ENCODE results near the gene POSTN. TPM values are rescaled to one million over a fixed set of nuclear protein-coding genes. Genes with fewer than 3 reads are reported as not detected.

The POSTN gene, protein sequence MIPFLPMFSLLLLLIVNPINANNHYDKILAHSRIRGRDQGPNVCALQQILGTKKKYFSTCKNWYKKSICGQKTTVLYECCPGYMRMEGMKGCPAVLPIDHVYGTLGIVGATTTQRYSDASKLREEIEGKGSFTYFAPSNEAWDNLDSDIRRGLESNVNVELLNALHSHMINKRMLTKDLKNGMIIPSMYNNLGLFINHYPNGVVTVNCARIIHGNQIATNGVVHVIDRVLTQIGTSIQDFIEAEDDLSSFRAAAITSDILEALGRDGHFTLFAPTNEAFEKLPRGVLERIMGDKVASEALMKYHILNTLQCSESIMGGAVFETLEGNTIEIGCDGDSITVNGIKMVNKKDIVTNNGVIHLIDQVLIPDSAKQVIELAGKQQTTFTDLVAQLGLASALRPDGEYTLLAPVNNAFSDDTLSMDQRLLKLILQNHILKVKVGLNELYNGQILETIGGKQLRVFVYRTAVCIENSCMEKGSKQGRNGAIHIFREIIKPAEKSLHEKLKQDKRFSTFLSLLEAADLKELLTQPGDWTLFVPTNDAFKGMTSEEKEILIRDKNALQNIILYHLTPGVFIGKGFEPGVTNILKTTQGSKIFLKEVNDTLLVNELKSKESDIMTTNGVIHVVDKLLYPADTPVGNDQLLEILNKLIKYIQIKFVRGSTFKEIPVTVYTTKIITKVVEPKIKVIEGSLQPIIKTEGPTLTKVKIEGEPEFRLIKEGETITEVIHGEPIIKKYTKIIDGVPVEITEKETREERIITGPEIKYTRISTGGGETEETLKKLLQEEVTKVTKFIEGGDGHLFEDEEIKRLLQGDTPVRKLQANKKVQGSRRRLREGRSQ
- not detected for total RNA-seq

DNA sequence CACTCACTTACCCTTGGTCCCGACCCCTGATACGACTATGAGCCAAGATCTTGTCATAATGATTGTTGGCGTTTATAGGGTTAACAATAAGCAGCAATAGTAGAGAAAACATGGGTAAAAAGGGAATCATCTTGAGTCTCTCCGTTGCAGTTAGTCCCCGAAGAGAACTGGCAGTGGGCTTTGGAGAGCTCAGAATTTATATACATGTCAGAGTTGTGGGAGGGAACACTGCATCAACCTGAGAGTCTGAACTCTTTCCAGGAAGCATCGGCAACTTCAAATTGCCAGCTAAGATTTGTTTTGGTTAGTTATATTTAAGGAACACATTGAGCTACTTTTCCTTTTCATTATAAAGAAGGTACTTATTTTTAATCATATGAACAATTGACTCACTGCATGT lies at the start of gene POSTN:
Gene POSTN (minus strand): TSS at position 172 of the 400 bp plus-strand sequence. CDS start 42 bp downstream, at position 130.
- POLR2A ChIA-PET = no interaction called here
- CTCF ChIA-PET = no interaction called here

DNA sequence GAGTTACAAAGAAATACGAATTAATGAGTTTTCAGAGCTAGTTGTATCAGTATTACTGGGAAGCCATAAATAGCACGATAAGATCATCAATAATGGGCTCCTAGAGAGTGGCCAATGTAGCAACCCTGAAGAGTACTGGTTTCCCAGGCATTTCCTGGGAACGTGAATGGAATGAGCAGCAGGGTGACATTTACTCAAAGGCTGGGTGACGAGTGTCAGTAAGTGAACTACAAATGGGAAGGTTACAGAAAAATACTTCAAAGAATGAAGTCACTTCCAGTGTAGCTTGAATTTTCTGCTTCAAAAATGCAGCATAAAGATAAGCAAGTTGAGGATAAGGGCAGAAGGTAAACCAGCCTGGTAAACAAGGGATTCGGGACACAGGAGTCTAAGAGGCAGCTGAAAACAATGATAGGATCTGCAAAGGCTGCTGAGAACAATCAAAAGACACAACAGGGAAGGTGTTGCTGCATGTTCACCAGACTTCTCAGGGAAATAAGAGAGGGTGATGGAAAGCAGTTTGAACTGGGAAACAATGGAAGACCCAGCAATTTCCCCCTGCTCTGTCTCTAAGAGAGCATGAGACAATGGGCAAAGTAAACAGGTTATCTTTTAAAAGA lies 48.6 kb upstream of the POSTN start:
- ChIA-PET POLR2A (interaction anchor here (0.6 kb wide), 1 partner anchor 56 kb away, joined by 3 read pairs; no protein-coding TSS in a partner anchor), CTCF (no interaction called here)

DNA sequence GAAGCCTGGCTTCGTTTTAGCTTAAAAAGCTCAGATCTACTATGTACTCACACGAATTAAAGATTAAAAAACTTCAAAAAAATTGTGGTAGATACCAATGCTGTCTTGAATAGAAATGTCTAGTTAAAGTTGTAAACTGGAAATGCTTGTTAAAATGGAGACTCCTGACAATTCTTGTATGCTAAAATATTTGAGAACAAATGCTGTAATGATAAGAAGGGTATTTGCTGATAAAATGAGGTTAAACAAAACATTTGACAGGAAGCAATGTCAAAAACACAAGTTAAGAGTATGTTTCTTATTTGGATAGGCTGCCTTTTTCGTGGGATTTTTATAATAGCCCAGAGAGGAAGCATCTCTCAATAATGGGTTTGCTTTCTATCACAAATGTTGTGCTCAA lies 48.0 kb upstream of the POSTN start:
- POLR2A ChIA-PET = no interaction called here
- CTCF ChIA-PET = no interaction called here

DNA sequence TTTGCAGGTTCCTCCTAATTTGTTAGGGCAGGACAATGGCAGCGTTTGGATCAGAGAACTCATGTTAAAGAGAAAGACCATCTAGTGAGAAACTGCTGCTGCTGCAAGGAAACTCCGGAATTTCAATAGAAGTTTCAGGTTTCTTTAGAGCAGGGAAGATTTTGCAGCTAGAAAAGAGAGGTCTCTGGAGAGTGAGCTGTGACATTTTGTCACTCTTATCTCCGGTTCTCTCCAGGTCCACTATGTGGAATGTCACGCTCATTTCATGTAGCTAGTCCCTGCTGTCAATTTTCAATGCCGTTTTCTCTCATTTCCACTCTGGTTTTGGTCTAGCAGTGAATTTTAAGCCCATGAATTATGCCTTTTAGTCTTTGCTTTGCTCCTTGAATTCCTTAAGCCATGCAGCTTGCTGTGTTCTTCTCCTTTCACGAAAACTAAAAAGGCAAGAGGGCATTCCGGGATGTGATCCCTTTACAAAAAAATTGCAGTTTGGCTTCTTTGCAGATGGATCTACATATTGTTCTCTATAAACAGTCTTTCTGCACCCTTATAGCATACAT lies 46.7 kb upstream of the POSTN start:
- CTCF ChIA-PET = no interaction called here
- POLR2A ChIA-PET = no interaction called here

DNA sequence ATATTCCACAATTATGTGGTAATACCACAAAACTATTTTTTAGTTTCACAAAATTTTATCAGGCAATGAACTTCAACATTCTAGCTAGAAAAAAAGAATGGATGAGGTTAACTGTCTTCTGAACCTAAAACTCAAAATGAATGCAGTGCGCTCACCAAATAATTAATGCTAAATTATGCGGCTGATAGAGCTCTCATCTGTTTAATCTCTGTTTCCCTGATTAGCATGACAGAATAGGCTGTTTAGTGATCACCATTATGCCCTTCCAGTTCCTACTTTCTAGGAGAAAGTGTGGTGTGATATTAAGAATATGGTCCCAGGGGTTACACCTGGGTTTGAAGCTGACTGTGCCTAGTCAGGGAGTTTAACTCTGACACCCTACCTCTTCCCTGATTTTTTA lies 42.8 kb upstream of the POSTN start:
- CTCF ChIA-PET = no interaction called here
- POLR2A ChIA-PET = no interaction called here

DNA sequence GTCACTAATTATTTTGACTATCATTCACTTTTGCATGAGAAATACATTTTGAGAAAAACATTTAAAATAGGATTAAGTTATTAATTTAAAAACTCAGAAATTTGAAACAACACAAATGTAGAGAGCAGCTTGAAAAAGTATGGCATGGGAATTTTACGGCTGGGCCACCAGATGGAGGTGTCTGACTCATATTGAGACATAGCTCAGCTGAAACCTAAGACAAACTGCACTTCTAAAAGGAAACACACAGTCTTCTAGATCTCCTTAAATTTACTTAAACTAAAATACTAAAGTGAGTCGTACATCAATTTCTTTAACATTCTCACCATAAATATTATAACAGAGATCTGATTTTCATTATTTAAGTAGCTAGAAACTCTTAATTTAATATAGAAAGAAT lies 41.9 kb upstream of the POSTN start:
- ChIA-PET POLR2A (no interaction called here), CTCF (no interaction called here)

DNA sequence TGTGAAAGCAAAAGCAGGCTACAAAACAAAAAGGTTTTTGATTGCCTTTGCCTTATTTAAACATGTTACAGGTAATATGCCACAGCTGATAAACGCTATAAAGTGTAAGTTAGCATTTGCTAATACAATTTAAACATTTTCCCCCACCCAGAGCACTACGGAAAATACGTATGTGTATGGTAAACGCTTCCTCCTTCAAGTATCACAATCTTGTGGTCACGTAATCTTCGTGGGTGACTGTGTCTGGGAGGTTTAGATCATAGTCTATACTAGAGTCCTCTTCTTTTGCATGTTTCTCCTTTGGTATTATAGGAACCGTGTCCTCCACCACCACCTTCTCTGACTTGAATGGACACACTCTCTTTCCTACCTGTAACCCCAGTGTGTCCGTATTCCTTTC lies 38.1 kb upstream of the POSTN start:
- POLR2A ChIA-PET = no interaction called here
- CTCF ChIA-PET = no interaction called here

DNA sequence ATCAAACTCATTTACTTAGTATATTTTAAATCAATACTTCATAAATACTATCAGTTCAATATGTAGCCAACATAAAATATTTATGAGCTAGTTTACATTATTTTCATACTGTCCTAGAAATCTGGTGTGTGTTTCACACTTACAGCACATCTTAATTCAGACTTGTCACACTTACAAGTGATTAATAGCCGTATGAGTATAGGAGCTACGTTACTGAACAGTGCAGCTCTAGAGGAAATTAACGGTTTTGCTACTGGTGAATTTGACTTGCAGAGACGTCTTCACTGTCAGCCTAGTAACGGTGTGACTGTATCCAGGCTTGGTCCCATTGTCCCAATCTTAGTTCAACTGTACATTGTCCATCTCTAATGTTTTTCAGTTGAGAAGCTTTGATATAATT lies 33.7 kb upstream of the POSTN start:
- CTCF ChIA-PET = no interaction called here
- POLR2A ChIA-PET = no interaction called here

DNA sequence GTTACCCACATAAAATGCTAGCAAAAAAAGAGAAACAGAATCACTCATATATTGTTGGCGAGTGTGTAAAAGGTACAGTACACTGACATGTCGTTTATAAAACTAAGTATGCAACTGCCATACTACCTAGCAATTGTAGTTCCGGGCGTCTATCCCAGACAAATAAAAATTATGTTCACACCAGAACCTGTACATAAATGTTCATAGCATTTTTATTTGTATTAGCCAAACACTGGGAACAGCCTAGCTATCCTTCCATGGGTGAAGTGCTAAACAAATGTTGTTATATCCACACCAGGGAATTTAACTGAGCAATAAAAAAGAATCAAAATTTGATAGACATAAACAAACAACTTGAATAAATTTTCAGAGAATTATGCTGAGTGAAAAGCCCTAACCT lies 28.9 kb upstream of the POSTN start:
- POLR2A ChIA-PET = no interaction called here
- CTCF ChIA-PET = no interaction called here

DNA sequence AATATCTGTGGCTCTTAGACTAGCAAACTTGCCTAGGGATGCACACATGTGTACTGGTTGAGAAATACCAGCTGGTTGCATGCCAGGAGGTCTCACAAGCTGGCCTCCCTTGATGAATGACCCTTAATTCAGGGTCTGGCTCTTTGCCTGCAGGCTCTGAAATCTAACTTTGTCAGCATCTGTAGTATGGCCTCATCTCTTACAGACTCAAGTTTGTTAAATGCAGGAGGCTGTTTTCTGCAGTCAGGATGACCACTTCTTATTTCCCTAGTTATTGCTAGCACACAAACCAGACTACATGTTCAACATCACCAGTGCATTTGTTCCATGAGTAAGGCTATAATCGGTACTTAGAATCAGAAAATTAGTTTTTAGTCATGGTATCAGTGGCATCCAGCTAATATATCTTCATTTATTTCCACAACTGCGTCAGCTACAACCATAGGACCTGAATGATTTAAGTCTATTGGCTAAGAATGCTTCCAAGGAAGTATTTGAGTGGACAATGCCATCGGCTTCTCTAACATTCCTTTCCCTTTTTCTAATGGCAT lies 23.3 kb upstream of the POSTN start:
- ChIA-PET POLR2A (no interaction called here), CTCF (no interaction called here)

DNA sequence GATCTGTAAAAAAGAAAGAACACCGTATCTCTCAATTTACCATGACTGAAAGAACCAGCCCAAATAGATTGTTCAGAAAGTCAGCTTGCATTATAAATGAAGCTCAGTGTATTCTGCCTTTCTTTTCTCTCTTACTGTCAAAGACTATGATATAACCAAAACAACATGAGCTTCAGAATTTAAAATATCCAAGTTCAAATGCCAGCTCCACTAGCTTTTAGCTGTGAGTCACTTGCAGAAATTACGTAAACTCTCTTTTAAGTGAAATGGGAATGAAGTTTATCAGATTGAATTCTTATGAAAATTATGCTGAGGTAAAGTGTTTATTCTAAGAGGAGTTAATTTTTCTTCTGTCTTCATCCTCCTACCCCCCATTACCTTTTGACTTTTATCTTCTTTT lies 20.0 kb upstream of the POSTN start:
- CTCF ChIA-PET = no interaction called here
- POLR2A ChIA-PET = no interaction called here

DNA sequence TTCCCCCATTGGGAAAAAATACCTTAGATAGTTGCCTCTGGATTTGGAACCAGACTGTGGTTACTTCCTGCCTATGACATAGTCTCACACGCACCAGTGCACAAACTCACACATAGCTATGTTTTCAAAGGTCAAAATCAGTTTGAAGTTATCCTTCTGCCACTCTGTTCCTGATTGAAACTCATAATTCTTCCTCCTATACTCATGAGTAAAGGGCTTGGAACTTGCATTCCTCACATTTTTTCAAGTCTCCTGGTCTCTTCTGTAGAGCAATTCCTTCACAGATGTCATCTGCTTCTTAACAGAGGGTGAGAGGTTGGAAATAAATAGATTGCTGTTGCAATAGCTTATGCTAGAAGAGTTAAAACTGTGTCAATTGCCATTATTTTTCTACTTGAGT lies 18.6 kb upstream of the POSTN start:
- ChIA-PET CTCF (no interaction called here), POLR2A (no interaction called here)

DNA sequence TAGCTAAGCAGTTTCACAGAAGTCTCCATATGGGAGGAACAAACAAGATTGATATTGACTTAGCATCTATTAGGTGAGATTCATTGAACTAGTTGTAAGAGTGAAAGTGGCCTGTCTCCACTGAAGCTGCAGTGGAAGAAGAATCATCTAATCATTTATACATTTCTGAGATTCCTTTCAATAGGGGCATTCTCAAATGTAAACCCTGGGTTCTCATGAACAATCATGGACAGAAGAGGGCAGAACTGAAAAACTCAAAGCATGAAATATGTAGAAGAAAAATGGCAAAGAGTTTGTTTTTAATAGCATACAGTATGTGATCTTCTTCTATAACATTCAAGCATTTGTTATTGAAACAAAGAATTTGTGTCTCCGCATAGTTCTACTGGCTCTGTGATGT lies 17.6 kb upstream of the POSTN start:
- ChIA-PET POLR2A (no interaction called here), CTCF (no interaction called here)

DNA sequence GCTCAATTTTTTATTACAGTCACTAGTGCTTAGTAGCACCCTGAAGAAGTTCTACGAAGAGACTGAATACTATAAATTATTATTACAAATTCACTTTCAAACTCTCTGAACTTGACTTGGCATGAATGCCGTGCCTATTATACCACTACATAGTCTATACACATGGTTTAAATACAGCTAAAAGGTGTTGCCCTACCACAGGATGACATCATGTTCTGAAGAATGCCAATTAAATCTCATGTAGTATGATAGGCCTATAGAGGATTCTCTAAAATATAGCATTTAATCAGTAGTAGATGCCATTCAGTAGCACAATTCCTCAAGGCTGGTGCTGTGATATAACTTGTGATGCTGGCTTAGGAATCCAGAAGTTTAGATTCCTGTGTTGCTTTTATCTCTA lies 16.7 kb upstream of the POSTN start:
- ChIA-PET CTCF (no interaction called here), POLR2A (no interaction called here)

DNA sequence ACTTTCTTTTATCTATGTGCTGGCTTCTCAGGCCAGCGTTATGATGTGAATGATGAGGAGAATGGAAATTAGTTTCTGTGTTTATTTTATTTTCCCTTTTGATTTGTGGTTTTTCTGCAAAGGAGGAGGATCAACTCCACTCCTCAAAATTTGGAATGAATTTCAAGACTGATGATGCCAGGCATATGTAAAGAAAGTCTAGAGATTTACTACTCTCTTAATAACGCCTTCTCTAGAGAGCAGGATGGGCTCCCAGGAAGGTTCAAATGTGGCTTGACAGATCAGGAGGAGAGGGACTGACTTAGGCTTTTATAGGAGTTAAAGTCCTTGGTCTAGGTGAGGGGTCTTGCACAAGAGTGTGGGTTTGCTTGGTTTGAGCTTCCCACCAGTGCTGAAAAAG lies 15.1 kb upstream of the POSTN start:
- CTCF ChIA-PET = no interaction called here
- POLR2A ChIA-PET = no interaction called here

DNA sequence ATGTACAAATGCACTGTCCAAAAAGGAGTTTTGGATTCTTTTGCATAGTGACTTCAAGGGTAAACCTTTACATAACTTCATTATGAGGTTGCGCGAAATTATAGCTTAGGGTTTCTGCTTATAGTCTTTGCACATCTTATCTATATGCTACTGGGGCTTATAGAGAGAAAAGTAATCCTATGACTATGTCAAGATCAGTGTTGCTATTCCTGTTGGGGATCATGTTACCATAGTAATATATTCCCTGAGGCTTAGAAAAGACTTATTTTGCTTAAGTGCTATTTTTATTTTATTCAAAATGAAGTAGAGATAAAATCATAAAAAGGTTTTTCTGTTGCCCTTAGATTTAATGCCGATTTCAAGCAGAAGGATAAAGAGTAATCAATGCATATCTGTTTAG lies 14.7 kb upstream of the POSTN start:
- POLR2A ChIA-PET = no interaction called here
- CTCF ChIA-PET = no interaction called here

DNA sequence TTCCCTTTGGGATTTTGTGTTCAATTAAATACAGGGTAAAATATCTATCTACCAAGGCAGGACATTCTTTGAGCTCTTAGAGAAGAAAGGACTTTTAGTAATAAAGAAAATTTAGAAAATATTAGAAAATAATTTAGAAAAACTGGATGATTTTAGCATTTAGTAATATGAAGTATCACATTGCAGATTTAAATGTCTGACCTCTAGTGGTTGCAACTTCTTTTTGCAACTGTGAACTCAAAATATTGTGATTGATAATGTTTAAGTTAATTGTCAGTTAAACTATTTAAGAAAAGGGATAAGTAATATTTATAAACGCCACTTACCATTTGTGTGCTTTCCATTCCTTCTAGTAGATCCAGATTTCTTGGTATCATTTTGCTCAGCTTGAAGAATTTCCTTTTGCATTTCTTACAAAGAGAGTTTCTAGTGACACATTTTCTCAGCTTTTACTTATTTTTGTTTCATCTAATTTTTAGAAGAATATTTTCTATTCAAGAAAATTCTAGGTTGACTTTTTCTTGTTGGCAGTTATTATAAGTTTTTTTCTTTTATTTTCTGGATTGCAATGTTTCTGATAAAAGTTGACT lies 10.3 kb upstream of the POSTN start:
- POLR2A ChIA-PET = no interaction called here
- CTCF ChIA-PET = no interaction called here

DNA sequence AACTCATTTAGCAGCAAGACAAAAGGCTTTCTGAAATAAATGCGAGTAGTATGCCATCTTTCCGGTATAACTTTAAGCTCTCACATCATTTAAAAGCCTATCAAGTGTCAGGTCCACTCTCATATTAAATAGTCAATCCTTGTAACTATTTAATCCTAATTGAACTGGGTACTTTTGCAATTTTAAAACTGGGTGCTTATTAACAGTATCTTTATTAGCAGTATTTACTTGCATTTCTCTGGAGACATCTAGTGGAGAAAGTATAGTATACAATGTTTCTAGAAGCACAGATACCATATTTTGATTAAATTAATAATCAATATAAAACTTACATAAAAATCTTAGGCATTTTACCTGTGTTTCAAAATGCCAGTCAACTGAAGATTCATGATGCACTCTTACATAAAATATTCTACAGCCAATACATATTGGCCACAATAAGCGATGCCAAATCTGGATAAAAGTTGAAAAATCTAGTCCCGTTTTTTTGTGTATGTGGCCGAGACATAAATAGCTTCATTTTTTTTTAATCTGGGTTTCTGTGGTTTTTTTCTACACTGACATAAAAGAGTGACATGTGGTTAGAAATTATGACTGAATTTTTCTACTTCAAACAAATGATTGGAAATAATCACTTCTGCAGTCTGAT lies 4.3 kb upstream of the POSTN start:
- ChIA-PET POLR2A (no interaction called here), CTCF (no interaction called here)

DNA sequence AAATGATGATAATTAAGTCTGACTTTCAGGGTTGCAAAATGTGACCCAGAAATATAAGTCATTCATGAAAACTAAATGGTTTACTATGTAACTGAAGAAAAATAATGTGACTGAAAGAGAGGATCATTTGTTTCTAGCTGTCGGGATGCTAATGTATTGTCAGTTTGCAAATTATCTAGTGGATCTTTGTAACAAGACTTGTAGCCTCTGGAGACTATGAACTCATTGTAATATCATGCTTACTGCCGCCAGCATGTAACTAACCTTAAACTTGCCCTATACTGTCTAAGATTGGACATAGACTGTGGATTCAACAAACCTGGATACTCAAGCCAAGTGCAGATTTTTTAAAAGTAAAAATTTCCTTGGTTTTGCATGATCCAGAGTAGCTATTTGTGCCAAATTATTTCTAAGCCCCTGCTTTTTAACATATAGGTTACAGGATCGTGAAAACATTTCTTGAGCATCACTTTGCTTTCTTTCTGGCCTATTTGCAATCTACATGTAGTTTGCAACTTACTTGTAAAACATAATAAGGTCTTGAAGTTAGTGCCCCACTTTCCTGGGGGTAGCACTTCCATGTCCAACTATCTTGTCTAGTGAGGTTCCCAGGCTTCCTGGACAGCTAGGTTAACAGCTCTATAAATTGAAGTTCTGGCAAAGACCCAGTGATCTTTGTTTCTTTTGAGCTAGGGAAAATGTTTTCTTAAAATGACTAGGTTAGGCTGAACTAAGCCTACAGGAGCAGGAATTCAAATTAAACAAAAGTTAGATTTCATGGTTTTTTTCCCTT lies 3.3 kb upstream of the POSTN start:
- ChIA-PET CTCF (no interaction called here), POLR2A (no interaction called here)

Measured in activated CD8-positive, alpha-beta memory T cell treated with anti-CD3 and anti-CD28 coated beads for 36 hours (primary cell).